B cell (primary cell): Measurements from ENCODE around the gene MAN2B2. TPM values are rescaled to one million over a fixed set of nuclear protein-coding genes. Genes with fewer than 3 reads are reported as not detected.

ENCODE experiments used
- ATAC-seq: fragments of 200-7000 bp; cut with Tn5 transposase; one replicate; pipeline ENCODE4 v1.10.0; 2021; ENCODE audit warnings: low read depth, mild to moderate bottlenecking, moderate number of reproducible peaks, moderate library complexity
- CTCF ChIA-PET: fragments of 350-600 bp; sonication (Branson Sonifier 250); formaldehyde crosslinking; loops from one replicate; lab custom pipeline; 2021; ENCODE audit warnings: antibody characterized with exemption, inconsistent platforms; lab: Charles Lee
- POLR2A ChIA-PET: fragments of 350-600 bp; sonication (Branson Sonifier 250); formaldehyde crosslinking; loops from one replicate; lab custom pipeline; 2021; ENCODE audit warnings: antibody characterized with exemption; lab: Charles Lee
- DNase-seq: peaks from one replicate; pipeline ENCODE4 v3.0.0; 2013
- H2AFZ ChIP-seq: 2 replicates; pipeline ENCODE4 v1.6.1; 2012; ENCODE audit warnings: mild to moderate bottlenecking, low read depth, low read length; ENCODE audit not compliant: insufficient read depth, poor library complexity, severe bottlenecking
- H3K27ac ChIP-seq, 2 donors: 1 replicate in 1 of 2; 2 replicates in 1 of 2; pipeline ENCODE4 v1.5.1; 2012 to 2013; ENCODE audit warnings: low read length in 2 of 2, mild to moderate bottlenecking in 2 of 2, moderate library complexity in 1 of 2
- H3K27me3 ChIP-seq, 4 experiments: fragments of 200-600 bp in 1 of 4; sonication (generic) in 1 of 4; replicated peaks in 1 of 4; 1 replicate in 2 of 4; 2 replicates in 2 of 4; pipeline versions ENCODE4 v1.6.1 to v1.7.0; 2013 to 2016; ENCODE audit warnings: low read length in 3 of 4, mild to moderate bottlenecking in 2 of 4, mixed read lengths in 1 of 4, moderate library complexity in 1 of 4; ENCODE audit not compliant: insufficient read depth in 4 of 4, control insufficient read depth in 3 of 4; ENCODE audit errors: control extremely low read depth in 1 of 4
- H3K36me3 ChIP-seq, 2 experiments: replicated peaks in 1 of 2; 1 replicate in 1 of 2; 2 replicates in 1 of 2; pipeline versions ENCODE4 v1.6.1 to v1.7.1; 2013; ENCODE audit warnings: low read length in 1 of 2; ENCODE audit not compliant: insufficient read depth in 2 of 2, control insufficient read depth in 1 of 2; ENCODE audit errors: control extremely low read depth in 1 of 2, extremely low read depth in 1 of 2
- H3K4me1 ChIP-seq, 2 donors: fragments of 200-600 bp in 1 of 2; sonication (generic) in 1 of 2; 1 replicate in 1 of 2; 2 replicates in 1 of 2; pipeline versions ENCODE4 v1.5.1 to v1.6.1; 2013 to 2017; ENCODE audit warnings: low read length in 2 of 2; ENCODE audit not compliant: control insufficient read depth in 2 of 2, insufficient read depth in 2 of 2
- H3K4me2 ChIP-seq: replicated peaks from 2 replicates; pipeline ENCODE3; 2012; ENCODE audit warnings: mild to moderate bottlenecking, low read depth, low read length; ENCODE audit not compliant: poor library complexity, severe bottlenecking
- H3K4me3 ChIP-seq, 5 experiments: fragments of 200-600 bp in 1 of 5; sonication (generic) in 1 of 5; 1 replicate in 3 of 5; 2 replicates in 2 of 5; pipeline versions ENCODE4 v1.5.1 to v1.7.0; 2011 to 2016; ENCODE audit warnings: low read length in 4 of 5, mild to moderate bottlenecking in 4 of 5, low read depth in 2 of 5, control low read depth in 1 of 5, moderate library complexity in 1 of 5; ENCODE audit not compliant: insufficient read depth in 1 of 5; ENCODE audit errors: control extremely low read depth in 1 of 5, extremely low read depth in 1 of 5
- H3K79me2 ChIP-seq: fragments of 200-600 bp; sonication (generic); one replicate; pipeline ENCODE4 v1.6.0; 2016; ENCODE audit warnings: low read length; ENCODE audit not compliant: control insufficient read depth, insufficient read depth
- H3K9ac ChIP-seq: fragments of 200-600 bp; sonication (generic); 2 replicates; pipeline ENCODE4 v1.6.1; 2017; ENCODE audit warnings: mild to moderate bottlenecking, low read length, moderate library complexity
- H3K9me3 ChIP-seq, 3 donors: one replicate each; pipeline versions ENCODE4 v1.6.1 to v1.7.1; 2013; ENCODE audit warnings: low read length in 2 of 3; ENCODE audit not compliant: control insufficient read depth in 2 of 3, insufficient read depth in 1 of 3; ENCODE audit errors: control extremely low read depth in 1 of 3
- H4K20me1 ChIP-seq: 2 replicates; pipeline ENCODE4 v1.6.0; 2012; ENCODE audit warnings: mild to moderate bottlenecking, low read length; ENCODE audit not compliant: insufficient read depth, control insufficient read depth, poor library complexity, severe bottlenecking
- H3K27ac Mint-ChIP-seq: one replicate; pipeline ENCODE4 v1.8.0; 2021; ENCODE audit warnings: mixed read lengths
- H3K27me3 Mint-ChIP-seq: one replicate; pipeline ENCODE4 v1.8.0; 2021; ENCODE audit warnings: mixed read lengths
- H3K4me1 Mint-ChIP-seq: one replicate; pipeline ENCODE4 v1.8.0; 2021; ENCODE audit warnings: mixed read lengths
- H3K4me3 Mint-ChIP-seq: one replicate; pipeline ENCODE4 v1.8.0; 2021; ENCODE audit warnings: mixed read lengths
- H3K9me3 Mint-ChIP-seq: one replicate; pipeline ENCODE4 v1.8.0; 2022; ENCODE audit warnings: mixed read lengths; ENCODE audit not compliant: insufficient read depth
- CTCF ChIP-seq: fragments of 200-600 bp; IDR thresholded peaks from one replicate; pipeline ENCODE4 v1.8.0; 2022; ENCODE audit warnings: antibody characterized with exemption, mild to moderate bottlenecking
- EZH2 ChIP-seq: IDR thresholded peaks from 2 replicates; pipeline ENCODE4 v1.6.1; 2012; ENCODE audit warnings: borderline replicate concordance, low read depth, mild to moderate bottlenecking, moderate library complexity, low read length; ENCODE audit not compliant: insufficient read depth, poor library complexity, severe bottlenecking
- WGBS: methylation state at CpG from one replicate; pipeline ENCODE4 v1.1.5; 2013; ENCODE audit warnings: missing lambda C conversion rate; ENCODE audit not compliant: insufficient coverage; 5-methylcytosine and 5-hydroxymethylcytosine counted together
- intact Hi-C: fragments of 100-400 bp; cut with micrococcal nuclease; formaldehyde crosslinking; loops from one replicate; pipeline ENCODE4 v1.10.0; 2022
- polyA plus RNA-seq: library from polyadenylated mRNA; depleted of rRNA; stranded (reverse); fragments of >200 nt; gene quantifications from 2 replicates; pipeline ENCODE4 v1.2.3, GENCODE V29; 2012
- total RNA-seq, 2 donors: library from RNA; stranded (reverse); fragments of 120-200 nt in 1 of 2; gene quantifications; 1 replicate in 1 of 2; 2 replicates in 1 of 2; pipeline versions ENCODE4 v1.2.3 to v1.2.4, GENCODE V29; 2013 to 2022

The MAN2B2 gene
- total and polyA plus RNA-seq, 2 donors (not counting 1 experiment from before 2014, with no cell fraction given) = 35.0 to 37.0 TPM

GRCh38 chr4:6557185-6557584, 17.8 kb upstream of the MAN2B2 start:
- ATAC-seq = no peak
- DNase-seq = no peak
- no peak overlapping the region for H3K27ac ChIP-seq
- H3K4me3 Mint-ChIP-seq = no peak overlapping the region
- no peaks in the 10 kb centered on the region for H3K79me2 ChIP-seq
- ChIA-PET CTCF (no interaction called here), POLR2A (no interaction called here)
- H3K4me2 ChIP-seq = no peak overlapping the region
- H3K4me1 Mint-ChIP-seq = peaks cover 8% of the 10 kb centered on the region
- no peak overlapping the region for H3K4me3 ChIP-seq
- H3K9me3 Mint-ChIP-seq = peaks cover 3% of the 10 kb centered on the region
- H3K36me3 ChIP-seq = no peaks in the 10 kb centered on the region
- H3K4me1 ChIP-seq = peaks cover 0 to 7% of the 10 kb centered on the region in 2 donors
- 60% methylated on average over 4 of the region's 5 CpGs for WGBS
- H2AFZ ChIP-seq = no peak overlapping the region
- no peak overlapping the region for H3K9ac ChIP-seq
- H4K20me1 ChIP-seq = no peaks in the 10 kb centered on the region
- peaks cover 73% of the 10 kb centered on the region for H3K27me3 Mint-ChIP-seq
- TF ChIP-seq CTCF (no peak), EZH2 (no peak)
- intact Hi-C loops = no loop called here
- no peak overlapping the region for H3K27ac Mint-ChIP-seq
- peaks cover 0 to 34% (median 15%) of the 10 kb centered on the region in 4 experiments for H3K27me3 ChIP-seq
- H3K9me3 ChIP-seq = peaks cover 0 to 1% (median 0%) of the 10 kb centered on the region in 3 donors

DNA sequence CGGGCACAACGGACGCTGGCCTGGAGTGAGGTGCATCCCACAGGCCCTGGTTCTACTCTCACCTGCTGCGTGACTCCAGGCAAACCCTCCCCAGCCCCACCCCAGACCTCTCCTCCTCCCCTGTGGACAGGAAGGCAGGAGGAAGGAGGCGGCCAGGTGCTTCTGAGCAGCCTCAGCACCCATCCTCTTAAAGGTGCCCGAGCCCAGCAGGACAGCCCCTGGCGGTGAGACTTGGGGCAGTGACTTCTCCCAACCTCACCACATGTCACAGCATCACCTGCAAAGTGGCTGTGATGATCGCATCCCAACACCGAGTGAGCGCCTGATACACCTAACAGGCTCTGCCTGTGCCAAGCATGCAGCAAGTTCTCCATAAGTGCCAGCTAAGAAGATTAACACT, 17.1 kb upstream of the MAN2B2 start:
- H3K27me3 ChIP-seq = peaks cover 0 to 40% (median 17%) of the 10 kb centered on the region in 4 experiments
- WGBS = 81% methylated on average over 5 of the region's 10 CpGs

More for the DNA sequence above, 17.1 kb upstream of the MAN2B2 start:
- Histone ChIP-seq H3K4me2 (no peak overlapping the region), H3K4me3 (no peak overlapping the region), H4K20me1 (no peaks in the 10 kb centered on the region), H3K79me2 (no peaks in the 10 kb centered on the region), H3K36me3 (no peaks in the 10 kb centered on the region), H3K9me3 (no peaks in the 10 kb centered on the region), H2AFZ (no peak overlapping the region), H3K9ac (no peak overlapping the region), H3K27ac (no peak overlapping the region), H3K4me1 (peaks cover 3 to 11% of the 10 kb centered on the region in 2 donors)
- TF ChIP-seq EZH2 = no peak
- TF ChIP-seq CTCF = no peak
- ATAC-seq = no peak
- CTCF ChIA-PET = no interaction called here
- peaks cover 72% of the 10 kb centered on the region for H3K27me3 Mint-ChIP-seq
- peaks cover 13% of the 10 kb centered on the region for H3K4me1 Mint-ChIP-seq
- DNase-seq = no peak
- H3K27ac Mint-ChIP-seq = no peak overlapping the region
- intact Hi-C loops = no loop called here
- POLR2A ChIA-PET = no interaction called here
- H3K4me3 Mint-ChIP-seq = no peak overlapping the region
- H3K9me3 Mint-ChIP-seq = no peaks in the 10 kb centered on the region
